Left hindlimb (tissue), 1 donor: ENCODE results near the gene RIMS3.

Source experiments
- DNase-seq: peaks from one replicate; pipeline ENCODE4 v3.0.0-alpha.2; 2018

Gene RIMS3

GRCh38 chr1:40690771-40691537, 25.5 kb upstream of the RIMS3 start:
- no peak for DNase-seq

- DNase-seq: no peak
Observed at GRCh38 chr1:40689737-40690136, 24.3 kb upstream of the RIMS3 start.

- no peak for DNase-seq
Observed at GRCh38 chr1:40687661-40688060, 22.2 kb upstream of the RIMS3 start.

GRCh38 chr1:40687059-40687458, 21.6 kb upstream of the RIMS3 start:
- DNase-seq: no peak

- no peak for DNase-seq
Observed at GRCh38 chr1:40684669-40685068, 19.2 kb upstream of the RIMS3 start.

- DNase-seq: no peak
Observed at GRCh38 chr1:40679165-40679953, 13.9 kb upstream of the RIMS3 start.

- no peak for DNase-seq
Observed at GRCh38 chr1:40676501-40676900, 11.0 kb upstream of the RIMS3 start.

GRCh38 chr1:40673452-40673851, 8.0 kb upstream of the RIMS3 start:
- DNase-seq: no peak

GRCh38 chr1:40668769-40669525, 3.5 kb upstream of the RIMS3 start:
- DNase-seq: peak; percentile 71

- DNase-seq: no peak
Observed at GRCh38 chr1:40664791-40665190, 691 bp downstream of the RIMS3 start.

- no peak for DNase-seq
Observed at GRCh38 chr1:40664167-40664537, 1.3 kb downstream of the RIMS3 start.

GRCh38 chr1:40663324-40664166, 1.9 kb downstream of the RIMS3 start:
- no peak for DNase-seq

GRCh38 chr1:40662864-40663263, 2.6 kb downstream of the RIMS3 start:
- DNase-seq: no peak

GRCh38 chr1:40662151-40662550, 3.3 kb downstream of the RIMS3 start:
- no peak for DNase-seq

- no peak for DNase-seq
Observed at GRCh38 chr1:40661678-40662077, 3.8 kb downstream of the RIMS3 start.

- no peak for DNase-seq
Observed at GRCh38 chr1:40659649-40659947, 5.9 kb downstream of the RIMS3 start.

GRCh38 chr1:40658751-40659648, 6.5 kb downstream of the RIMS3 start:
- DNase-seq: no peak

GRCh38 chr1:40657046-40657445, 8.4 kb downstream of the RIMS3 start:
- no peak for DNase-seq

- no peak for DNase-seq
Observed at GRCh38 chr1:40653851-40654537, 11.5 kb downstream of the RIMS3 start.

GRCh38 chr1:40652979-40653378, 12.5 kb downstream of the RIMS3 start:
- DNase-seq: no peak

- DNase-seq: no peak
Observed at GRCh38 chr1:40652468-40652867, 13.0 kb downstream of the RIMS3 start.
